AG08396 (cell line): ENCODE data around the gene TMEM178A.

ENCODE experiments used
- DNase-seq: peaks from one replicate; pipeline ENCODE4 v3.0.0; 2012; ENCODE audit warnings: low spot score, mixed read lengths

The TMEM178A gene

DNA sequence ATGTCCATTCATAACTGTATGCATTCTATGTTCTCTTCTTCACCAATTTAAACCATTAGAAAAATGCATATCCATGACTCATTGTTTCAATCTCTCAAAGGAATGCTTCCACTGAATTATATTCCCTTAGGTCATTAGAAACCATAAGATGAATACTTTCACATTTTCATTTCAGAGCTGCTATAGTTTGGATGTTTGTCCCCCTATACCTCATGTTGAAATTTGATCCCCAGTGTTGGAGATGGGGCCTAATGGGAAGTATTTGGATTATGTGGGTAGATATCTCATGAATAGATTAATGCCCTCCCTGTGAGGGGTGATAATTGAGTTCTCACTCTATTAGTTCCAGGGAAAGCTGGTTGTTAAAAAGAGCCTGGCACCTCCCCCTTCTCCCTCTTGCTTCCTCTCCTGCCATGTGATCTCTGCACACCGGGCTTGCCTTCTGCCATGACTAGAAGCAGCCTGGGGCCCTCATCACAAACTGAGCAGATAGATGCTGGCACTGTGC lies 77.6 kb downstream of the TMEM178A start:
- DNase-seq = no peak

GRCh38 chr2:39755466-39755865 lies 89.7 kb downstream of the TMEM178A start:
- DNase-seq = no peak

DNA sequence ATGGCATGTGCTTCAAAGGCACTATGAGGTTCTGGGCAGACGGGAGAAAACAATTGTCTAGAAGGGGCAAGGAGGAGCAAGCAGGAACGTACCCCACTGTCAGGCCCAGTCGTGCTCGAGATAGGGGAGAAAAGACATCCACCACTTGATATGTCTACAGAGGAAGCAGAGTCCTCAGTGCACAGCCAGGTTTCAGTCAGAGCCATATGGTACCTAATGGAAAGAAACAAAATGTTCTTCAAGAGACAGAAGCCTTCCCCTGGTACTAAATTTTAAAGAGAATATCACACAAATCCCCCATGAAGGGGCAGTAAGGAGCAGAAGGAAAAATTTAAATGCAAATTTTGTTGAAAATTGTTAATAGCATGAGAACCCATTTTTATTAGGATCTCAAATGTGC lies 91.4 kb downstream of the TMEM178A start:
- no peak for DNase-seq

DNA sequence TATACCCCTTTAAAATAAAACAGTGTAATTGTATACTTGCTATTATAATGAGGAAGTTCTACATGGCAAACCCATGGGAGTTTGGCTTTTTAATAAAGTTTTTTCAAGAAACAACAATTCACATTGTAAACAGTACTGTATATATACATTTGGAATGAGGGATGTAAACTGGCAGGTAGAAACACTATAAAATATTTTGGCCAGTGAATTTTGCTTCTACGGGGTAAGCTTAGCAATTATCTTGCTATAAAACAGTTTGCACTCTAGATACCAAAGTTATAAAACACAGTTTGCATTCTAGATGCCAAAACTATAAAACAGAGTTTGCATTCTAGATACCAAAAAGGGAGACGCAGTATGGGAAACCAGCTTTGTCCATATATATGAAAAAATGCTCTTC lies 96.7 kb downstream of the TMEM178A start:
- no peak for DNase-seq
